SU-DHL-6 (cell line): ENCODE data around the gene RNF126.
"Not testable (repeated sequence)": the region's sequence is repeated elsewhere in the genome, so short reads cannot be mapped to it uniquely, and the experiment has no call there.

Source experiments
- H2AFZ ChIP-seq: fragments of 200-600 bp; sonication (generic); 2 replicates; pipeline ENCODE4 v1.6.1; 2014; ENCODE audit warnings: low read depth, mild to moderate bottlenecking, moderate library complexity, mixed read lengths, antibody characterized with exemption, low read length; ENCODE audit not compliant: severe bottlenecking
- H3F3A ChIP-seq: fragments of 200-600 bp; shearing (Covaris generic); 2 replicates; pipeline ENCODE4 v1.6.0; 2016; ENCODE audit warnings: antibody characterized with exemption, mild to moderate bottlenecking; ENCODE audit not compliant: insufficient read depth
- H3K27ac ChIP-seq: fragments of 200-600 bp; sonication (generic); 2 replicates; pipeline ENCODE4 v1.5.1; 2016; ENCODE audit warnings: low read depth, mild to moderate bottlenecking, low read length, moderate library complexity, mixed read lengths
- H3K27me3 ChIP-seq: fragments of 200-600 bp; sonication (generic), shearing (Covaris generic); 2 replicates; pipeline ENCODE4 v1.6.0; 2014; ENCODE audit warnings: mild to moderate bottlenecking, low read length
- H3K36me3 ChIP-seq: fragments of 200-600 bp; sonication (generic); 2 replicates; pipeline ENCODE4 v1.6.1; 2014; ENCODE audit warnings: mild to moderate bottlenecking, low read length, mixed read lengths
- H3K4me2 ChIP-seq: fragments of 300-600, 200-600 bp; shearing (Covaris generic), sonication (generic); 2 replicates; pipeline ENCODE4 v1.6.0; 2014; ENCODE audit warnings: low read length, low read depth, mild to moderate bottlenecking; ENCODE audit not compliant: poor library complexity, severe bottlenecking
- H3K4me3 ChIP-seq: fragments of 200-600 bp; sonication (generic); 2 replicates; pipeline ENCODE4 v1.5.1; 2014; ENCODE audit warnings: antibody characterized with exemption, low read length, mild to moderate bottlenecking, mixed read lengths; ENCODE audit not compliant: insufficient read depth, poor library complexity, severe bottlenecking
- H3K79me2 ChIP-seq: fragments of 200-600 bp; sonication (generic); 2 replicates; pipeline ENCODE4 v1.6.1; 2014; ENCODE audit warnings: mild to moderate bottlenecking, low read length, moderate library complexity; ENCODE audit not compliant: insufficient read depth
- H3K9ac ChIP-seq: fragments of 200-600 bp; sonication (generic); 2 replicates; pipeline ENCODE4 v1.7.0; 2014; ENCODE audit warnings: mild to moderate bottlenecking, low read length
- H3K9me2 ChIP-seq: fragments of 200-600 bp; sonication (generic); replicated peaks from 2 replicates; pipeline ENCODE4 v1.6.1; 2014; ENCODE audit warnings: low read length; ENCODE audit not compliant: insufficient read depth
- H3K9me3 ChIP-seq: fragments of 200-600 bp; sonication (generic); 2 replicates; pipeline ENCODE4 v1.6.1; 2014; ENCODE audit warnings: low read length, mixed read lengths; ENCODE audit not compliant: insufficient read depth
- H4K20me1 ChIP-seq: fragments of 200-600 bp; sonication (generic); 2 replicates; pipeline ENCODE4 v1.6.1; 2014; ENCODE audit warnings: low read depth, mild to moderate bottlenecking, antibody characterized with exemption, low read length, moderate library complexity, mixed read lengths
- EZH2phosphoT487 ChIP-seq: fragments of 200-600 bp; sonication (generic), shearing (Covaris generic); conservative IDR thresholded peaks from 2 replicates; pipeline ENCODE4 v1.6.1; 2018; ENCODE audit warnings: mild to moderate bottlenecking, antibody characterized with exemption, low read length, moderate library complexity, mixed read lengths
- TF ChIP-seq, protein P1 (sequence below): fragments of 200-600 bp; sonication (generic); IDR thresholded peaks from one replicate; pipeline ENCODE4 v1.5.1; 2017; ENCODE audit warnings: antibody characterized with exemption, mild to moderate bottlenecking, low read length, moderate library complexity; ENCODE audit not compliant: insufficient read depth, poor library complexity, severe bottlenecking

Gene RNF126

DNA sequence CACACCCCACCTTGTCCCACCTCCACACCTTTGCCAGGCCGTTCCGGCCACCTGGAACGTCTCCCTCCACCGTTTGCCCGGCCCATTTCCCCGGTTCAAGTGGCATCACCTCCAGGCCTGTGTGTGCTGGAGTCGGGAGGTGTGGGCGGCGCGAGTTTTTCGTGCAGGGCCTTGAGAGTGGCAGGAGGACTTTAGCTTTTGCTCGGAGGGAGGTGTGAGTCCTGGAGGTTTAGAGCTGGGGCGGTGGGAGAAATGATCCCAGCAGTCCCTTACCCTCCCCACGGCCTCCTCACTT lies 41.4 kb upstream of the RNF126 start:
- Histone ChIP-seq H3F3A (no peaks in the 10 kb centered on the region), H3K27ac (no peak overlapping the region)

DNA sequence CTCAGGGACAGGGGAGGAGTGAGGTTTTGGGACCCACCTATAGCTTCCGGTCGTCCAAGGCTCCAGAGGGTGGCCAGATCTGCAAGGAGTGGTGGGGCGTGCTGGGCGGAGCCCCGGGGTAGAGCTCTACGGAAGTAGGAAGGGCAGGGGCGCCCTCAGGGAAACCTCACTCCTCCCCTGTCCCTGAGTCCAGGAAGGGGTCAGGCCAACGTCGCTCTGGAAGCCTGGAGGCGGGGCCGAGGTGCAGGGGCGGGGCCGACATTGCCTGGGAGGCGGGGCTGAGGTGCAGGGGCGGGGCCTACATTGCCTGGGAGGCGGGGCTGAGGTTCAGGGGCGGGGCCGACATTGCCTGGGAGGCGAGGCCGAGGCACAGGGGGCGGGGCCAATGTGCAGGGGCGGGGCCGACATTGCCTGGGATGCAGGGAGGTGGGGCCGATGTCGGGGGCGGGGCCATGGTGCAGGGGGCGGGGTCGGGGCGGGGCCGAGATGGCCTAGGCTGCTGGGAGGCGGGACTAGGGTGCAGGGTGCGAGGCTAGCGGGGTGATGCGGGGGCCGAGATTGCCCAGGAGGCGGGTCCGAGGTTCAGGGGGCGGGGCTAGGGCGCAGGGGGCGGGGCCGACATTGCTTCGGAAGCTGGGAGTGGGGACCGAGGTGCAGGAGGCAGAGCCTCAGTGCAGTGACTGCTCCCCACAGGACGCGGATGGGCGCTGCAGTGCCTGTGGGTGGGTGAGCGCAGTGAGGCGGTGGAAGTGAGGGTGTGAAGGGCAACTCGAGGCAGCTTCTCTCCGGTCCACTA lies 40.8 kb upstream of the RNF126 start:
- Histone ChIP-seq H3K79me2 (no peaks in the 10 kb centered on the region), H3K4me2 (no peak overlapping the region), H4K20me1 (no peaks in the 10 kb centered on the region), H3K36me3 (no peaks in the 10 kb centered on the region), H3K27ac (no peak overlapping the region), H3K27me3 (no peaks in the 10 kb centered on the region), H2AFZ (no peak overlapping the region), H3K9ac (no peak overlapping the region), H3K9me2 (no peaks in the 10 kb centered on the region), H3K9me3 (no peaks in the 10 kb centered on the region), H3K4me3 (no peak overlapping the region), H3F3A (no peaks in the 10 kb centered on the region)
- TF ChIP-seq, protein P1, sequence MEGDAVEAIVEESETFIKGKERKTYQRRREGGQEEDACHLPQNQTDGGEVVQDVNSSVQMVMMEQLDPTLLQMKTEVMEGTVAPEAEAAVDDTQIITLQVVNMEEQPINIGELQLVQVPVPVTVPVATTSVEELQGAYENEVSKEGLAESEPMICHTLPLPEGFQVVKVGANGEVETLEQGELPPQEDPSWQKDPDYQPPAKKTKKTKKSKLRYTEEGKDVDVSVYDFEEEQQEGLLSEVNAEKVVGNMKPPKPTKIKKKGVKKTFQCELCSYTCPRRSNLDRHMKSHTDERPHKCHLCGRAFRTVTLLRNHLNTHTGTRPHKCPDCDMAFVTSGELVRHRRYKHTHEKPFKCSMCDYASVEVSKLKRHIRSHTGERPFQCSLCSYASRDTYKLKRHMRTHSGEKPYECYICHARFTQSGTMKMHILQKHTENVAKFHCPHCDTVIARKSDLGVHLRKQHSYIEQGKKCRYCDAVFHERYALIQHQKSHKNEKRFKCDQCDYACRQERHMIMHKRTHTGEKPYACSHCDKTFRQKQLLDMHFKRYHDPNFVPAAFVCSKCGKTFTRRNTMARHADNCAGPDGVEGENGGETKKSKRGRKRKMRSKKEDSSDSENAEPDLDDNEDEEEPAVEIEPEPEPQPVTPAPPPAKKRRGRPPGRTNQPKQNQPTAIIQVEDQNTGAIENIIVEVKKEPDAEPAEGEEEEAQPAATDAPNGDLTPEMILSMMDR = no peak
- no peak for TF ChIP-seq EZH2phosphoT487

More for the DNA sequence above, 41.4 kb upstream of the RNF126 start:
- Histone ChIP-seq H3K36me3 (no peaks in the 10 kb centered on the region), H4K20me1 (no peaks in the 10 kb centered on the region), H3K9ac (no peak overlapping the region), H2AFZ (no peak overlapping the region), H3K9me3 (no peaks in the 10 kb centered on the region), H3K4me3 (no peak overlapping the region), H3K79me2 (no peaks in the 10 kb centered on the region), H3K9me2 (no peaks in the 10 kb centered on the region), H3K4me2 (no peak overlapping the region), H3K27me3 (no peaks in the 10 kb centered on the region)
- TF ChIP-seq, protein P1 = no peak
- TF ChIP-seq EZH2phosphoT487 = no peak

DNA sequence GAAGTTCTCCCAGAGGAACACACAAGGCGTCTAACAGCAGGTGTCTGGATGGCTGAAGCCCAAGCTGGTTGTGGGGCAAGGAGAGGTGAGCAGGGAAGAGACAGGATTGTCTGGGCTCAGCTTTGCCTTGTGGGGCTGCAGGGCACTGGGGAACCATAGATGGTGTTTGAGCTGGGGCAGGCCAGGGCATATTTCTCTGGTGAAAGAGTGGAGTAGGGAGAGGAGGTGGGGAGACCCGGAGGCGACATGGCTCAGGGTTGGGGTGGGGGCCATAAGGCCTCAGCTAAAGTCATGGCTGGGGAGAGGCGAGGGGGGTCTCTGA lies 40.3 kb upstream of the RNF126 start:
- no peak overlapping the region for H3K4me3 ChIP-seq
- H3F3A ChIP-seq = no peaks in the 10 kb centered on the region
- no peak overlapping the region for H3K4me2 ChIP-seq
- TF ChIP-seq EZH2phosphoT487 = no peak
- TF ChIP-seq, protein P1 = no peak
- no peaks in the 10 kb centered on the region for H3K9me3 ChIP-seq
- no peak overlapping the region for H3K27ac ChIP-seq
- H3K36me3 ChIP-seq = no peaks in the 10 kb centered on the region
- no peaks in the 10 kb centered on the region for H3K9me2 ChIP-seq
- no peaks in the 10 kb centered on the region for H3K79me2 ChIP-seq
- no peaks in the 10 kb centered on the region for H4K20me1 ChIP-seq
- H2AFZ ChIP-seq = no peak overlapping the region
- no peaks in the 10 kb centered on the region for H3K27me3 ChIP-seq
- no peak overlapping the region for H3K9ac ChIP-seq

DNA sequence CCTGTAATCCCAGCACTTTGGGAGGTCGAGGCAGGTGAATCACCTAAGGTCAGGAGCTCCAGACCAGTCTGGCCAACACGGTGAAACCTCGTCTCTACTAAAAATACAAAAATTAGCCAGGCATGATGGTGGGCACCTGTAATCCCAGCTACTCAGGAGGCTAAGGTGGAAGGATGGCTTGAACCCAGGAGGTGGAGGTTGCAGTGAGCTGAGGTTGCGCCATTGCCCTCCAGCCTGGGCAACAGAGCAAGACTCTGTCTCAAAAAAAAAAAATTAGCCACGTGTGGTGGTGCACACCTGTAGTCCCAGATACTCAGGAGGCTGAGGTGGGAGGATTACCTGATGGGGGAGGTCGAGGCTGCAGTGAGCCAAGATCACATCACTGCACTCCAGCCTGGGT lies 39.8 kb upstream of the RNF126 start:
- H3K27me3 ChIP-seq, H3K36me3 ChIP-seq, H3K79me2 ChIP-seq, H4K20me1 ChIP-seq, H3K9me2 ChIP-seq, H3K27ac ChIP-seq, H2AFZ ChIP-seq, H3F3A ChIP-seq, H3K9me3 ChIP-seq, H3K4me2 ChIP-seq, H3K9ac ChIP-seq, H3K4me3 ChIP-seq: not testable (repeated sequence)

DNA sequence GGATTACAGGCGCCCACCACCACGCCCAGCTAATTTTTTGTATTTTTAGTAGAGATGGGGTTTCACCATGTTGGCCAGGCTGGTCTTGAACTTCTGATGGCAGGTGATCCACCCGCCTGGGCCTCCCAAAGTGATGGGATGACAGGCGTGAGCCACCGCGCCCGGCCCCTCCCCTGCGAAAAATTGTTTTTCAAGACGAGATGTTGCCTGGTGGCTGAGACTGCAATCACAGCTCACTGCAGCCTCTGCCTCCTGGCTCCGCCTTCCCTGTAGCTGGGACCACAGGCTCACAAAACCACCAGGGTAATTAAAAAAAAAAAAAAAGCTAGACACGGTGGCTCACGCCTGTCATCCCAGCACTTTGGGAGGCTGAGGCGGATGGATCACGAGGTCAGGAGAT lies 36.9 kb upstream of the RNF126 start:
- not testable (repeated sequence) for H3K9ac ChIP-seq, H3F3A ChIP-seq, H3K9me2 ChIP-seq, H3K27me3 ChIP-seq, H2AFZ ChIP-seq, H3K4me2 ChIP-seq, H3K9me3 ChIP-seq, H3K27ac ChIP-seq, H3K79me2 ChIP-seq, H4K20me1 ChIP-seq, H3K4me3 ChIP-seq, H3K36me3 ChIP-seq

DNA sequence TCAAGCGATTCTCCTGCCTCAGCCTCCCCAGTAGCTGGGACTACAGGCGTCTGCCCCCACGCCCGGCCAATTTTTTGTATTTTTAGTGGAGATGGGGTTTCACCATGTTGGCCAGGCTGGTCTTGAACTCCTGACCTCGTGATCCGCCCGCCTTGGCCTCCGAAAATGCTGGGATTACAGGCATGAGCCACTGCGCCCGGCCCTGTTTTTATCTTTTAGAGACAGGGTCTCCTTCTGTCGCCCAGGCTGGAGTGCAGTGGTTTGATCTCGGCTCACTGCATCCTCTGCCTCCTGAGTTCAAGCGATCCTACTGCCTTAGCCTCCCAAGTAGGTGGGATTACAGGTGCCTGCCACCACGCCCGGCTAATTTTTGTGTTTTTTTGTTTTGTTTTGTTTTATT lies 35.5 kb upstream of the RNF126 start:
- not testable (repeated sequence) for H3K4me3 ChIP-seq, H3K27ac ChIP-seq, H3K4me2 ChIP-seq

More for the DNA sequence above, 35.5 kb upstream of the RNF126 start:
- not testable (repeated sequence) for H3K79me2 ChIP-seq, H3K27me3 ChIP-seq, H3K36me3 ChIP-seq, H3F3A ChIP-seq, H3K9me2 ChIP-seq, H3K9ac ChIP-seq, H2AFZ ChIP-seq, H3K9me3 ChIP-seq, H4K20me1 ChIP-seq
